NCI-H2196 (cell line): Measurements from ENCODE around the gene CEP68.
"Not testable (repeated sequence)": the region's sequence is repeated elsewhere in the genome, so short reads cannot be mapped to it uniquely, and the experiment has no call there.

Experiments
- DNase-seq: peaks from one replicate; lab custom pipeline; 2025; ENCODE audit not compliant: unreplicated experiment; lab: John Stamatoyannopoulos, UW

CEP68 gene

GRCh38 chr2:65031341-65032018 lies 24.7 kb upstream of the CEP68 start:
- peak; percentile 17 for DNase-seq

- DNase-seq: no peak
Measured at GRCh38 chr2:65032019-65032975, 23.9 kb upstream of the CEP68 start.

GRCh38 chr2:65033178-65033577 lies 23.0 kb upstream of the CEP68 start:
- no peak for DNase-seq

- not testable (repeated sequence) for DNase-seq
Measured at GRCh38 chr2:65033667-65034066, 22.5 kb upstream of the CEP68 start.

- no peak for DNase-seq
Measured at GRCh38 chr2:65035351-65035943, 20.8 kb upstream of the CEP68 start.

- DNase-seq: no peak
Measured at GRCh38 chr2:65037178-65037577, 19.0 kb upstream of the CEP68 start.

- DNase-seq: no peak
Measured at GRCh38 chr2:65039640-65040039, 16.6 kb upstream of the CEP68 start.

GRCh38 chr2:65040400-65041261 lies 15.6 kb upstream of the CEP68 start:
- DNase-seq: peak; percentile 65

- no peak for DNase-seq
Measured at GRCh38 chr2:65043001-65043400, 13.2 kb upstream of the CEP68 start.

GRCh38 chr2:65044097-65044735 lies 12.0 kb upstream of the CEP68 start:
- DNase-seq: no peak

GRCh38 chr2:65045651-65046050 lies 10.6 kb upstream of the CEP68 start:
- DNase-seq: no peak

GRCh38 chr2:65046633-65047407 lies 9.4 kb upstream of the CEP68 start:
- DNase-seq: no peak

GRCh38 chr2:65049010-65049639 lies 7.1 kb upstream of the CEP68 start:
- no peak for DNase-seq

GRCh38 chr2:65050931-65051330 lies 5.3 kb upstream of the CEP68 start:
- DNase-seq: no peak

- DNase-seq: no peak
Measured at GRCh38 chr2:65053199-65053598, 3.0 kb upstream of the CEP68 start.

- DNase-seq: no peak
Measured at GRCh38 chr2:65054749-65055421, 1.3 kb upstream of the CEP68 start.

- peak; percentile 48 for DNase-seq
Measured at GRCh38 chr2:65055422-65056214, 598 bp upstream of the CEP68 start.

- DNase-seq: no peak
Measured at GRCh38 chr2:65057054-65057375, 799 bp downstream of the CEP68 start.
